K562 (cell line): ENCODE data around the gene PRPSAP1. TPM values are rescaled to one million over a fixed set of nuclear protein-coding genes. Genes with fewer than 3 reads are reported as not detected.

ENCODE experiments used
- CHD4 ChIP-seq: fragments of 200-600 bp; sonication (generic); IDR thresholded peaks from 3 replicates; pipeline ENCODE4 v1.6.1; 2012; ENCODE audit warnings: low read depth, mild to moderate bottlenecking, mixed read lengths, low read length, inconsistent platforms; ENCODE audit not compliant: insufficient read depth, insufficient replicate concordance, poor library complexity, severe bottlenecking
- CREM ChIP-seq: IDR thresholded peaks from 2 replicates; pipeline ENCODE4 v1.6.1; 2014; ENCODE audit warnings: antibody characterized with exemption, low read depth
- E2F6 ChIP-seq, 2 experiments: IDR thresholded peaks; 2 replicates each; pipeline ENCODE4 v1.6.1; 2011; ENCODE audit warnings: borderline replicate concordance in 1 of 2, control low read depth in 1 of 2, low read depth in 1 of 2, low read length in 1 of 2, mild to moderate bottlenecking in 1 of 2, mixed read lengths in 1 of 2, moderate library complexity in 1 of 2; ENCODE audit not compliant: insufficient read depth in 1 of 2, insufficient read length in 1 of 2, poor library complexity in 1 of 2, severe bottlenecking in 1 of 2; ENCODE audit errors: extremely low read depth in 1 of 2
- ETV5 ChIP-seq: sonication (generic); formaldehyde crosslinking; IDR thresholded peaks from 2 replicates; pipeline ENCODE4 v1.4.0; 2020; ENCODE audit warnings: low read depth, mild to moderate bottlenecking, missing genetic modification reagents
- FOXK2 ChIP-seq, 2 experiments: fragments of 450-650 bp; IDR thresholded peaks in 1 of 2; conservative IDR thresholded peaks in 1 of 2; 2 replicates each; pipeline ENCODE4 v1.6.1; 2016; ENCODE audit warnings: low read depth in 2 of 2, mild to moderate bottlenecking in 1 of 2
- MEF2A ChIP-seq: IDR thresholded peaks from 2 replicates; pipeline ENCODE4 v1.6.1; 2011; ENCODE audit warnings: low read depth, mild to moderate bottlenecking, low read length, moderate library complexity; ENCODE audit not compliant: control insufficient read depth
- MXD1 ChIP-seq: fragments of 250-450 bp; sonication (Bioruptor Pico); IDR thresholded peaks from 2 replicates; pipeline ENCODE4 v1.8.0; 2021; ENCODE audit warnings: borderline replicate concordance, mild to moderate bottlenecking, moderate library complexity; ENCODE audit not compliant: poor library complexity, severe bottlenecking
- NR4A1 ChIP-seq, 2 experiments: fragments of 250-450 bp in 1 of 2; fragments of 450-650 bp in 1 of 2; sonication (Bioruptor Pico) in 1 of 2; IDR thresholded peaks; 2 replicates each; pipeline versions ENCODE4 v1.4.0 to v1.6.1; 2016 to 2020; ENCODE audit warnings: mild to moderate bottlenecking in 2 of 2, missing compliant biosample characterization in 1 of 2, missing genetic modification characterization in 1 of 2, moderate library complexity in 1 of 2
- RBM22 ChIP-seq: fragments of 200-400 bp; formaldehyde crosslinking; IDR thresholded peaks from 2 replicates; pipeline ENCODE4 v1.6.1; 2018; ENCODE audit warnings: low read length, low read depth; ENCODE audit not compliant: poor library complexity, severe bottlenecking
- SMARCA5 ChIP-seq: fragments of 450-650 bp; IDR thresholded peaks from 2 replicates; pipeline ENCODE4 v1.6.1; 2016
- SPI1 ChIP-seq: IDR thresholded peaks from 2 replicates; pipeline ENCODE4 v1.6.1; 2011; ENCODE audit warnings: low read depth, low read length, control low read depth, borderline replicate concordance
- ZHX1 ChIP-seq: fragments of 150-350 bp; conservative IDR thresholded peaks from 2 replicates; pipeline ENCODE4 v1.6.1; 2014; ENCODE audit warnings: low read length
- ZNF197 ChIP-seq: fragments of 200-800 bp; sonication (Bioruptor generic); IDR thresholded peaks from 2 replicates; pipeline ENCODE4 v1.6.1; 2016; ENCODE audit warnings: low read depth, missing genetic modification characterization, missing compliant biosample characterization
- ZNF518B ChIP-seq: fragments of 250-450 bp; sonication (Bioruptor Pico); IDR thresholded peaks from 2 replicates; pipeline ENCODE4 v1.5.0; 2021; ENCODE audit warnings: mild to moderate bottlenecking, moderate library complexity
- ZNF561 ChIP-seq: fragments of 450-650 bp; formaldehyde crosslinking; conservative IDR thresholded peaks from 2 replicates; pipeline ENCODE4 v1.4.0; 2020; ENCODE audit warnings: mild to moderate bottlenecking, moderate library complexity
- ZNF780A ChIP-seq: fragments of 250-450 bp; sonication (Bioruptor Pico); IDR thresholded peaks from 2 replicates; pipeline ENCODE4 v1.5.0; 2021; ENCODE audit warnings: mild to moderate bottlenecking
- ZZZ3 ChIP-seq: fragments of 450-650 bp; IDR thresholded peaks from 2 replicates; pipeline ENCODE4 v1.6.1; 2016; ENCODE audit warnings: antibody characterized with exemption, mild to moderate bottlenecking, moderate library complexity
- polyA plus RNA-seq, 8 experiments: library from polyadenylated mRNA; depleted of rRNA in 4 of 8; stranded (reverse) in 5 of 8; unstranded in 3 of 8; fragments of >200 nt; fragmentation: Nextera tagmentation in 2 of 8; fragmentation: Illumina TruSeq in 1 of 8; extraction: Ambion mirVana in 2 of 8; extraction: Trizol in 1 of 8; gene quantifications; 2 replicates each; pipeline versions ENCODE4 v1.2.1 to v1.2.3, GENCODE V29; 2011 to 2014; ENCODE audit warnings: inconsistent platforms in 1 of 8, missing spikeins in 1 of 8
- total RNA-seq, 7 experiments: library from RNA; depleted of rRNA in 6 of 7; stranded (reverse); fragments of >200 nt in 6 of 7; fragmentation: Illumina TruSeq in 2 of 7; extraction: Trizol in 2 of 7; gene quantifications; 2 replicates each; pipeline versions ENCODE4 v1.2.1 to v1.2.3, GENCODE V29; 2011 to 2021; ENCODE audit warnings: low replicate concordance in 1 of 7

PRPSAP1 gene
- total and polyA plus RNA-seq, 9 of the 15 experiments (the other 6 are each of a cell fraction or from before 2014, with no cell fraction given): 21.9 to 77.1 (median 40.8) TPM

GRCh38 chr17:76353599-76354316 lies at the start of gene PRPSAP1 (continued):
- TF ChIP-seq NR4A1 (CRISPR knock-in tag; IDR thresholded peaks at IDR 0.05) (no peak), NR4A1 (tag; IDR thresholded peaks at IDR 0.05) (peak; percentile 96; the same call in 1 of the 2 replicates), MXD1 (CRISPR knock-in tag) (no peak), ZNF197 (CRISPR knock-in tag) (peak; percentile 97), CREM (peak; percentile 53), ETV5 (peak; percentile 60; the same call in 1 of the 2 replicates), CHD4 (no peak), SPI1 (no peak), FOXK2 (conservative IDR thresholded peaks at IDR 0.05 in 1 of 2, IDR thresholded peaks at IDR 0.05 in 1 of 2; ENCODE audit: low read depth in 2 of 2) (peak in 1 of 2 experiments; percentile 51; a peak in 2 of 4 replicates), RBM22 (no peak), ZNF561 (CRISPR knock-in tag) (no peak), ZZZ3 (peak; percentile 96), ZHX1 (no peak), SMARCA5 (no peak), ZNF518B (CRISPR knock-in tag) (no peak), ZNF780A (CRISPR knock-in tag) (no peak), MEF2A (no peak), E2F6 (IDR thresholded peaks at IDR 0.05; ENCODE audit: borderline replicate concordance in 1 of 2, extremely low read depth in 1 of 2, insufficient read depth in 1 of 2, insufficient read length in 1 of 2, low read depth in 1 of 2, low read length in 1 of 2, poor library complexity in 1 of 2, severe bottlenecking in 1 of 2) (peak in 1 of 2 experiments; percentile 59)
